CD4-positive, CD25-positive, alpha-beta regulatory T cell (primary cell): ENCODE measurements around the gene TSHZ3. TPM values are rescaled to one million over a fixed set of nuclear protein-coding genes. Genes with fewer than 3 reads are reported as not detected.
A peak's percentile ranks its signal among the peaks of the same experiment; 100 is the strongest.

Experiments
- ATAC-seq, 2 donors: fragments of 150-1000 bp; cut with Tn5 transposase; one replicate each; pipeline ENCODE4 v1.10.0; 2021; ENCODE audit warnings: low read depth in 2 of 2, moderate number of reproducible peaks in 2 of 2, moderate library complexity in 1 of 2
- DNase-seq, 3 donors: peaks; one replicate each; pipeline versions ENCODE4 v3.0.0 to v3.0.0-alpha.2; 2012 to 2022; ENCODE audit warnings: mixed read lengths in 1 of 3
- H3K27ac ChIP-seq: one replicate; pipeline ENCODE4 v1.7.0; 2013; ENCODE audit warnings: mild to moderate bottlenecking, low read length; ENCODE audit not compliant: insufficient read depth, poor library complexity, severe bottlenecking
- H3K27me3 ChIP-seq: one replicate; pipeline ENCODE4 v1.7.0; 2013; ENCODE audit warnings: low read length; ENCODE audit not compliant: control insufficient read depth, insufficient read depth
- H3K36me3 ChIP-seq: one replicate; pipeline ENCODE4 v1.7.0; 2013; ENCODE audit warnings: mild to moderate bottlenecking, low read length, moderate library complexity; ENCODE audit not compliant: control insufficient read depth, insufficient read depth
- H3K4me1 ChIP-seq: 2 replicates; pipeline ENCODE4 v1.7.0; 2013; ENCODE audit warnings: mild to moderate bottlenecking, low read length; ENCODE audit not compliant: insufficient read depth, control insufficient read depth, poor library complexity, severe bottlenecking
- H3K4me3 ChIP-seq: one replicate; pipeline ENCODE4 v1.7.0; 2013; ENCODE audit warnings: low read depth, mild to moderate bottlenecking, low read length, moderate library complexity
- H3K9me3 ChIP-seq, 2 experiments: 1 replicate in 1 of 2; 2 replicates in 1 of 2; pipeline ENCODE4 v1.7.0; 2013; ENCODE audit warnings: low read length in 2 of 2, mild to moderate bottlenecking in 1 of 2, moderate library complexity in 1 of 2; ENCODE audit not compliant: control insufficient read depth in 2 of 2
- H3K27ac Mint-ChIP-seq, 3 donors: one replicate each; pipeline ENCODE4 v1.8.0; 2020 to 2022; ENCODE audit warnings: mild to moderate bottlenecking in 3 of 3, mixed read lengths in 3 of 3, moderate library complexity in 2 of 3
- H3K27me3 Mint-ChIP-seq: one replicate; pipeline ENCODE4 v1.8.0; 2022; ENCODE audit warnings: mild to moderate bottlenecking, mixed read lengths
- H3K36me3 Mint-ChIP-seq: one replicate; pipeline ENCODE4 v1.8.0; 2020; ENCODE audit warnings: mixed read lengths
- H3K4me1 Mint-ChIP-seq, 4 donors: one replicate each; pipeline ENCODE4 v1.8.0; 2020 to 2022; ENCODE audit warnings: mixed read lengths in 4 of 4, mild to moderate bottlenecking in 1 of 4
- H3K4me3 Mint-ChIP-seq, 4 donors: one replicate each; pipeline ENCODE4 v1.8.0; 2020 to 2022; ENCODE audit warnings: mild to moderate bottlenecking in 4 of 4, mixed read lengths in 4 of 4, moderate library complexity in 3 of 4
- H3K9me3 Mint-ChIP-seq, 7 donors: one replicate each; pipeline ENCODE4 v1.8.0; 2020 to 2022; ENCODE audit warnings: mixed read lengths in 7 of 7, mild to moderate bottlenecking in 3 of 7, moderate library complexity in 2 of 7
- polyA plus RNA-seq, 4 donors: library from polyadenylated mRNA; unstranded; fragments of 300-500 nt; fragmentation: Illumina TruSeq; gene quantifications; one replicate each; pipeline ENCODE4 v1.2.3, GENCODE V29; 2021
- total RNA-seq: library from RNA; stranded (reverse); gene quantifications from one replicate; pipeline ENCODE4 v1.2.3, GENCODE V29; 2022

TSHZ3 gene
- total and polyA plus RNA-seq, 5 donors from 2014 or later, result 0.24 to 2.5 (median 0.96) TPM

GRCh38 chr19:31385744-31386143 lies 36.5 kb upstream of the TSHZ3 start:
- Mint-ChIP-seq H3K27me3 (no peaks in the 10 kb centered on the region), H3K4me1 (no peaks in the 10 kb centered on the region), H3K9me3 (peaks cover 0 to 2% (median 0%) of the 10 kb centered on the region in 7 donors), H3K4me3 (no peak overlapping the region), H3K27ac (no peak overlapping the region), H3K36me3 (no peaks in the 10 kb centered on the region)
- no peaks in the 10 kb centered on the region for H3K36me3 ChIP-seq
- H3K4me3 ChIP-seq, result no peak overlapping the region
- no peaks in the 10 kb centered on the region for H3K4me1 ChIP-seq
- no peaks in the 10 kb centered on the region for H3K27me3 ChIP-seq
- no peak for ATAC-seq
- DNase-seq, result no peak
- no peaks in the 10 kb centered on the region for H3K9me3 ChIP-seq
- H3K27ac ChIP-seq, result no peak overlapping the region

DNA sequence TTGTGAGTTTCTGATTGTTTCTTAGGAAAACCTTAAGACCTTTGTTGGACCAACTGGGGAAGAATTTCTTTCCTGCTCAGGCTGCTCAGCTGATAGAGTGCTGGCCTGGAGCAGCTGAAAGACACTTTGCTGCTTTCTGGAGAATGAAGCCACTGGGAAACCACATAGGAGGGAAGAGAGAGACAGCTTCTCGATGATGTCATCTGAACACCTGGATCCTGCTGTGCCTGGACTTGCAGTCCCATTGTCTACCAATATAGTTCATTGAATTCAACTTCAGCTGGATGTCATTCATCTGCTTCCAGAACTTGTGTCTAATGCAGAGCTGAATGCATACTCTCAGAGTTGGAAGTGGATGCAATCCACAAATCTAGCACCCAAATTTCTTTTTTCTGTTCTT lies 34.3 kb upstream of the TSHZ3 start:
- no peak overlapping the region for H3K4me3 Mint-ChIP-seq
- no peaks in the 10 kb centered on the region for H3K4me1 Mint-ChIP-seq
- Histone ChIP-seq H3K27me3 (no peaks in the 10 kb centered on the region), H3K36me3 (no peaks in the 10 kb centered on the region), H3K4me1 (no peaks in the 10 kb centered on the region), H3K27ac (no peak overlapping the region), H3K9me3 (no peaks in the 10 kb centered on the region), H3K4me3 (no peak overlapping the region)
- H3K27ac Mint-ChIP-seq, result no peak overlapping the region
- H3K36me3 Mint-ChIP-seq, result no peaks in the 10 kb centered on the region
- peaks cover 0 to 2% (median 0%) of the 10 kb centered on the region in 7 donors for H3K9me3 Mint-ChIP-seq
- ATAC-seq (no peak), DNase-seq (no peak)
- no peaks in the 10 kb centered on the region for H3K27me3 Mint-ChIP-seq

DNA sequence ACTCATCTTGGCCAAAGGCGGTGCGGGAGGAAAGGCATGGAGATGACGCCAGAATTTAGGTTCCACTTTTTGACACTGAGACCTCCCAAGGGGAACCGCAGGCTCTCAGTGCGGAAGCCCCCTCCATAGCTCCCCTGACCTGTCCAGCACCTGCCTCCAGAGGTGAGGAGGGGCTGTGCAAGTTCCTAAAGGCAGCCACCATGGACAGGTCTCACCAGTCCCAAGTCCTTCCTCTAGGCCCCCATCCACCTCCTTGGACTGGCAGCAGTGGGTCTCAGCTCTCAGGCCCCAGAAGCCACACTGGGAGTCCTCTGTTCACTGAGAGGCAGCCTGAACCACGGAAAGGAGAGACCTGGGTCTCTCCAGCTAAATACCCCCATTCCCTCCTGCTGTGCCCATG lies 31.6 kb upstream of the TSHZ3 start:
- H3K27me3 ChIP-seq, result peaks cover 3% of the 10 kb centered on the region
- H3K4me1 ChIP-seq, result no peaks in the 10 kb centered on the region
- no peak overlapping the region for H3K27ac ChIP-seq
- Mint-ChIP-seq H3K27me3 (peaks cover 15% of the 10 kb centered on the region), H3K4me3 (peak overlapping the region in 1 of 4 donors; percentile 21), H3K9me3 (peaks cover 0 to 2% (median 0%) of the 10 kb centered on the region in 7 donors), H3K27ac (peak overlapping the region in 1 of 3 donors; percentile 45), H3K36me3 (no peaks in the 10 kb centered on the region), H3K4me1 (no peaks in the 10 kb centered on the region)
- no peaks in the 10 kb centered on the region for H3K36me3 ChIP-seq
- DNase-seq, result no peak
- H3K4me3 ChIP-seq, result no peak overlapping the region
- ATAC-seq, result no peak
- H3K9me3 ChIP-seq, result no peaks in the 10 kb centered on the region

- H3K4me3 ChIP-seq, result no peak overlapping the region
- no peaks in the 10 kb centered on the region for H3K36me3 Mint-ChIP-seq
- peaks cover 3% of the 10 kb centered on the region for H3K27me3 ChIP-seq
- H3K4me1 Mint-ChIP-seq, result no peaks in the 10 kb centered on the region
- no peaks in the 10 kb centered on the region for H3K36me3 ChIP-seq
- H3K9me3 Mint-ChIP-seq, result peaks cover 0 to 2% (median 0%) of the 10 kb centered on the region in 7 donors
- no peaks in the 10 kb centered on the region for H3K4me1 ChIP-seq
- H3K9me3 ChIP-seq, result no peaks in the 10 kb centered on the region
- H3K27ac ChIP-seq, result no peak overlapping the region
- no peak overlapping the region for H3K4me3 Mint-ChIP-seq
- no peak for DNase-seq
- no peak overlapping the region for H3K27ac Mint-ChIP-seq
- peaks cover 15% of the 10 kb centered on the region for H3K27me3 Mint-ChIP-seq
- ATAC-seq, result no peak
These were observed 29.2 kb upstream of the TSHZ3 start for GRCh38 chr19:31378404-31378803.

DNA sequence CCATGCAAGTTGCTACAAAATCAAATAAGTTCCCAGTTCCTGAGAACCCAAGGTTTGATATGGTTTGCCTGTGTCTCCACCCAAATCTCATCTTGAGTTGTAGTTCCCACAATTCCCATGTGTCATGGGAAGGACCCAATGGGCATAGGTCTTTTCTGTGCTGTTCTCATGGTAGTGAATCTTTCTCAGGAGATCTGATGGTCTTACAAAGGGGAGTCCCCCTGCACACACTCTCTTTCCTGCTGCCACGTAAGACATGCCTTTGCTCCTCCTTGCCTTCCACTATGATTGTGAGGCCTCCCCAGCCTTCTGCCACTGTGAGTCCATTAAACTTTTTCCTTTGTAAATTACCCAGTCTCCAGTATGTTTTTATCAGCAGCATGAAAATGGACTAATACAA lies 28.5 kb upstream of the TSHZ3 start:
- no peaks in the 10 kb centered on the region for H3K36me3 ChIP-seq
- no peaks in the 10 kb centered on the region for H3K4me1 ChIP-seq
- H3K27ac ChIP-seq, result no peak overlapping the region
- peaks cover 0 to 3% (median 0%) of the 10 kb centered on the region in 4 donors for H3K4me1 Mint-ChIP-seq
- no peak for ATAC-seq
- H3K27ac Mint-ChIP-seq, result no peak overlapping the region
- peaks cover 0 to 2% (median 0%) of the 10 kb centered on the region in 7 donors for H3K9me3 Mint-ChIP-seq
- no peak overlapping the region for H3K4me3 ChIP-seq
- H3K9me3 ChIP-seq, result no peaks in the 10 kb centered on the region
- H3K4me3 Mint-ChIP-seq, result no peak overlapping the region
- no peaks in the 10 kb centered on the region for H3K36me3 Mint-ChIP-seq
- H3K27me3 Mint-ChIP-seq, result peaks cover 15% of the 10 kb centered on the region
- no peak for DNase-seq
- H3K27me3 ChIP-seq, result peaks cover 3% of the 10 kb centered on the region

DNA sequence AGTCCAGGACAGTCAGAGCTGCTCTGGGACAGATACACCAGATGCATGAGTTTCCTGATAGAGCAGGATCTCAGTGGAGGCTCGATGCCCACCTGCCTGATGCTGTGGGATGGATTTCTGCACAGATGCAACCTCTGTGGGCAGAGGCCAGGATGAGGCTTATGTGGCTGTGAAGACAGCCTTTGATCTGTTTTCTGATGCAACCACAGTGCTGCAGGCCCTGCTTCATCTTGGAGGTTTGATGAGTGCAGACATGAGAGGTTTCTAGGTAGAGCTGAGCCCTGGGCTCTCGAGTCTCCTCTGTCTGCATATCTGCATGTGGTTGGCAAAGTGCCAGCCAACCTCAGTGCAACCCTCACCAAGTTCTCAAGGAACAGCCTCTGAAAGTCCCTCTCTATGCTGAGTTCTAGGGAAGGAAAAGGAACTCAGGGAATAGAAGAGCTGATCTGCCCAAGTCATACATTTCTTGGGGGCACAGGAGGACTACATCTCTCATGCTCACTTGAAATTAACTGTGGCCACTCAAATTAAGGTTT lies 23.1 kb upstream of the TSHZ3 start:
- Mint-ChIP-seq H3K4me3 (no peak overlapping the region), H3K4me1 (peaks cover 0 to 11% (median 3%) of the 10 kb centered on the region in 4 donors), H3K9me3 (peaks cover 0 to 2% (median 0%) of the 10 kb centered on the region in 7 donors), H3K36me3 (no peaks in the 10 kb centered on the region), H3K27ac (no peak overlapping the region), H3K27me3 (peaks cover 14% of the 10 kb centered on the region)
- Histone ChIP-seq H3K27ac (no peak overlapping the region), H3K4me3 (no peak overlapping the region), H3K27me3 (peaks cover 4% of the 10 kb centered on the region), H3K4me1 (no peaks in the 10 kb centered on the region), H3K9me3 (no peaks in the 10 kb centered on the region), H3K36me3 (no peaks in the 10 kb centered on the region)
- ATAC-seq (no peak), DNase-seq (no peak)

- no peaks in the 10 kb centered on the region for H3K4me1 ChIP-seq
- H3K27me3 ChIP-seq, result peaks cover 3% of the 10 kb centered on the region
- H3K27ac ChIP-seq, result no peak overlapping the region
- no peak for DNase-seq
- no peak overlapping the region for H3K27ac Mint-ChIP-seq
- peaks cover 20% of the 10 kb centered on the region for H3K27me3 Mint-ChIP-seq
- no peak overlapping the region for H3K4me3 Mint-ChIP-seq
- H3K36me3 Mint-ChIP-seq, result no peaks in the 10 kb centered on the region
- no peaks in the 10 kb centered on the region for H3K36me3 ChIP-seq
- no peak for ATAC-seq
- peaks cover 0 to 2% (median 0%) of the 10 kb centered on the region in 7 donors for H3K9me3 Mint-ChIP-seq
- H3K9me3 ChIP-seq, result no peaks in the 10 kb centered on the region
- no peak overlapping the region for H3K4me3 ChIP-seq
- peaks cover 0 to 11% (median 3%) of the 10 kb centered on the region in 4 donors for H3K4me1 Mint-ChIP-seq
These were observed 21.0 kb upstream of the TSHZ3 start for GRCh38 chr19:31370216-31370615.

DNA sequence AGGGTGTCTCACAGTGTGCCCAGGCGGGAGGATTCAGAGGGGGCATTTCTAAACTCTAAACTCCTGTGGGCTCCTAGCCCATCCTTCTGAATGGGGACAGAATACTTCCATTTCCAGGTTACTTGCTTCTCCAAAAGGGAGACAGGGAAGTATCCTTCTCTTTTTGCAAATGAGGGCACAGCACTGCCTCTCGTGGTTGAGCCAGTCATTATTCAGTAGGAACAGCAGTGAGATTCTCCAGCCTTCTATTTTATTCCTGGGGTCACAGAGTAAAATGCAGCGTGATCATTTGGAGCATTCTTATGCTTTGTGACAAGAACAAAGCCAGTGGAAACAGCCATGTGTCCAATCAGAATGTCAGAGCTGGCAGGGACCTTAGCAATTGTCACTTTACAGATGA lies 15.7 kb upstream of the TSHZ3 start:
- Histone ChIP-seq H3K4me3 (no peak overlapping the region), H3K27ac (no peak overlapping the region), H3K9me3 (no peaks in the 10 kb centered on the region), H3K4me1 (no peaks in the 10 kb centered on the region), H3K27me3 (peaks cover 11% of the 10 kb centered on the region), H3K36me3 (no peaks in the 10 kb centered on the region)
- Mint-ChIP-seq H3K4me1 (no peaks in the 10 kb centered on the region), H3K36me3 (no peaks in the 10 kb centered on the region), H3K9me3 (peaks cover 0 to 1% (median 0%) of the 10 kb centered on the region in 7 donors), H3K27me3 (peaks cover 52% of the 10 kb centered on the region), H3K27ac (no peak overlapping the region), H3K4me3 (no peak overlapping the region)
- ATAC-seq (no peak), DNase-seq (no peak)
